Keratinocyte (primary cell): ENCODE data around the gene MOK.

ENCODE experiments used
- CTCF ChIP-seq, 3 experiments: IDR thresholded peaks in 1 of 3; conservative IDR thresholded peaks in 1 of 3; optimal IDR thresholded peaks in 1 of 3; 2 replicates in 2 of 3; 3 replicates in 1 of 3; pipeline versions ENCODE3 to v1.5.1; 2011; ENCODE audit warnings: low read length in 3 of 3, mild to moderate bottlenecking in 3 of 3, moderate library complexity in 2 of 3, control low read depth in 1 of 3, inconsistent platforms in 1 of 3; ENCODE audit not compliant: insufficient read depth in 2 of 3; ENCODE audit errors: extremely low read depth in 1 of 3
- EZH2 ChIP-seq: IDR thresholded peaks from one replicate; pipeline ENCODE4 v1.6.1; 2012; ENCODE audit warnings: inconsistent platforms, mild to moderate bottlenecking, low read length, moderate library complexity

DNA sequence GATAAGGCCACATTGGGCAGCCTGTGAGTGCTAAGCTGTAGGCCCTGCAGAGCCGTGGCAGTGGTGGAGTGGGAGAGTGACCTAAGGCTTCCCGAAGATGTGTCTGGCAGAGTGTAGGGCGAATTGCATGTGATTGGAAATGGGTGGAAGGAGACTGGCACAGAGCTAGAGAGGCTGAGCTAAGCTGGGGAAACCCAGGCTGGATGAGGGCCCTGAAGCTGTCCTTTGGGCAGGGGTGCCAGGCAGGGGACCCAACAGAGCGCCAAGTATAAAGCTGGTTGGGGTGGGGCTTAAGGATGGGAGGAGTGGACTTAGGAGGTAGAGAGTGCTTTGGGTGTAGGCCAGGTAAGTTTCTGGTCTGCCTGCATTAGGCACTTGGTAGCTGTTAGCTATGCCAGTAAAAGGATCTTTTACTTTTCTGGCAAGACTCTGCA, 117.4 kb downstream of the MOK start:
- TF ChIP-seq CTCF (optimal IDR thresholded peaks at IDR 0.05 in 1 of 3, IDR thresholded peaks at IDR 0.05 in 1 of 3, conservative IDR thresholded peaks at IDR 0.05 in 1 of 3; ENCODE audit: extremely low read depth in 1 of 3, insufficient read depth in 2 of 3, low read length in 3 of 3): no peak
- TF ChIP-seq EZH2: no peak
